Right lung (tissue), 5 donors: ENCODE measurements around the gene FAF1. TPM values are rescaled to one million over a fixed set of nuclear protein-coding genes. Genes with fewer than 3 reads are reported as not detected.
"Not testable (repeated sequence)": the region's sequence is repeated elsewhere in the genome, so short reads cannot be mapped to it uniquely, and the experiment has no call there.

Experiments used
- DNase-seq, 2 donors: peaks; one replicate each; pipeline ENCODE4 v3.0.0-alpha.2; 2013
- polyA plus RNA-seq, 5 donors: library from polyadenylated mRNA; unstranded; fragments of 120-200 nt; gene quantifications; one replicate each; pipeline versions ENCODE4 v1.2.1 to v1.2.3, GENCODE V29; 2013; ENCODE audit warnings: inconsistent platforms in 1 of 5, low replicate concordance in 1 of 5; ENCODE audit not compliant: insufficient read length in 5 of 5, insufficient read depth in 1 of 5

FAF1 gene
- polyA plus RNA-seq, 5 donors: 44.6 to 61.4 (median 58.8) TPM

DNA sequence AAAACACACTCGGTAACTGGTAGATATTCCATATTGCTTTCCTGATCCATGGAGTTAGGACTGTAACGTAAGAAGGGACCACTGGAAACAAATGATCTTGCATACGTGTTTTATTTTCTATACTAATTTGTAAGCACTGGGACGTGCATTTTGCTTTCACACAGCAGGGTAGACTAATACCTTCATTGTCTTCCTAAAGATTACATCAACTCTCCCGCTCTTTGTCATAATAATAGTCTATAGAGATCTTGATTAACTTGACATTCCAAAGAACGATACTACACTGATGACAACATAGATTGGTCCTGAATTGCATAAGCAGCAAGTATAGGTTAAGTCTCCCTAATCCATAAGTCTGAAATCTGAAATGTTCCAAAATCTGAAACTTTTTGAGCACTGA is 166.5 kb downstream of the FAF1 start:
- no peak for DNase-seq

DNA sequence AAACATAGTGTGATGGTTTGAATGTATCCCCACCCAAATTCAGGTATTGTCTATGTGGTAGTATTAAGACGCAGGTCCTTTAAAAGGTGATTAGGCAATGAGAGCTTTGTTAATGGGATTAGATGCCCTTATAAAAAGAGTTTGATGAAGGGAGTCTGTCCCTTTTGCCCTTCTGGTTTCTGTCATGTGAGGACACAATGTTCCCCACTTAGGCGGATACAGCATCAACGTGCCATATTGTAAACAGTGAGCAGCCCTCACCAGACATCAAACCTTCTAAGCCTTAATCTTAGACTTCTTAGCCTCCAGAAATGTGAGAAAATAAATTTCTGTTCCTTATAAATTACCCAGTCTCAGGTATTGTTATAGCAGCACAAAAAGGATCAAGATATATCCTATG is 172.8 kb downstream of the FAF1 start:
- DNase-seq: no peak

DNA sequence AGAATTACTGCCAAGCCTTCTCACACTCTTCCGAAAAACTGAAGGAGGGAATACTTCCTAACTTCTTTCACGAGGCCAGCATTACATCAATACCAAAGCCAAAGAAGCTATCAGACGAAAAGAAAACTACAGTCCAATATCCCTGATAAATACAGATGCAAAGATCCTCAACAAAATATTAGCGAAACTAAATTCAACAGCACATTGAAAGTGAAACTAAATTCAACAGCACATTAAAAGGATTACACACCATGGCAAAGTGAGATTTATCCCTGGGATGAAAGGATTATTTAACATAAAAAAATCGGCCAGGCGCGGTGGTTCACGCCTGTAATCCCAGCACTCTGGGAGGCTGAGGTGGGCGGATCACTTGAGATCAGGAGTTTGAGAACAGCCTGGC is 176.8 kb downstream of the FAF1 start:
- no peak for DNase-seq

DNA sequence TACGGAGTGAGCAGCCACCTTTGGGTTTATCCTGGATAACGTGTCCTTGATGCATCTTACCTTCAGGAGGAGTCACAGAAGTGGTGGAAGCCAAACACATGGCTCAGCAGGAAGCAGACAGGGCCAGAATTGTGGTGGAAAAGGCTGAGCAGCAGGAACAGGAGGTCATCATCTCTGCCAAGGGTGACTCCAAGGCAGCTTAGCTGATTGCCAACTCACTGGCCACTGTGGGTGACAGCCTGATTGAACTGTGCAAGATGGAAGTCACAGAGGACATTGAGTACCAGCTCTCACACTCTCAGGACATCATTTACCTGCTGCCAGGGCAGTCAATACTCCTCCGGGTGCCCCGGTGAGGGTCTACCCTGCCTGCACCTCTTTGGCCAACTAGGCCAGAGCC is 179.3 kb downstream of the FAF1 start:
- DNase-seq: no peak

DNA sequence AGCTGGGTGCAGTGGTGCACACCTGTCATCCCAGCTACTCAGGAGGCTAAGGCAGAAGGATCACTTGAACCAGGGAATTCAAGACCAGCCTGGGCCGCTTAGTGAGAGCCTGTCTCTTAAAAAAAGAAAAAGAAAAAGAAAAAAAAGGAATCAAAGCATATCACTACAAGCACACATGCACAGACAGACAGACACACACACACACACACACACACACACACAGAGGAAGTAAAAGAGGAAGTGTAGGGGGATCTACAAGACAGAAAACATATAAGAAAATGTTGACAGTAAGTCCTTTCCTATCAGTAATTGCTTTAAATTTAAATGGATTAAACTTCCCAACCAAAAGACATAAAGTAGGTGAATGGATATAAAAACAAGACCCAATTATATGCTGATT is 180.3 kb downstream of the FAF1 start:
- DNase-seq: no peak

DNA sequence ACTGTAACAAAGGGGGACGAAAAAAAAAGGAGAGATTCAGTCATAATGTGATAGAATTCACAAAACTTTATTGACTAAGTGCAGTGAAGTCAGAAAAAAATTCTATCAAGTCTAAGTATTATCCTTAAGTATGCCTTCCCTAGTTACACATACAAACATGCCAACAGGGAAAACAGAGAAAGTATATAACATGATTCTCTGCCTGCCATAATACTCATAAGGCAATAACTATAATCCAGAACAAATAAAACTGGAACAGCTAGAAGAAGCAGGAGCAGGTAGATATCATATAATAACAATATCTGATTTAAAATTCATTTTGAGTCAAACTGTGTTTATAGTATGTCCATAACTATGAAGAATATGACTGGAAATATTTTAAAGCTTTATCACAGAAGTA is 184.3 kb downstream of the FAF1 start:
- no peak for DNase-seq

DNA sequence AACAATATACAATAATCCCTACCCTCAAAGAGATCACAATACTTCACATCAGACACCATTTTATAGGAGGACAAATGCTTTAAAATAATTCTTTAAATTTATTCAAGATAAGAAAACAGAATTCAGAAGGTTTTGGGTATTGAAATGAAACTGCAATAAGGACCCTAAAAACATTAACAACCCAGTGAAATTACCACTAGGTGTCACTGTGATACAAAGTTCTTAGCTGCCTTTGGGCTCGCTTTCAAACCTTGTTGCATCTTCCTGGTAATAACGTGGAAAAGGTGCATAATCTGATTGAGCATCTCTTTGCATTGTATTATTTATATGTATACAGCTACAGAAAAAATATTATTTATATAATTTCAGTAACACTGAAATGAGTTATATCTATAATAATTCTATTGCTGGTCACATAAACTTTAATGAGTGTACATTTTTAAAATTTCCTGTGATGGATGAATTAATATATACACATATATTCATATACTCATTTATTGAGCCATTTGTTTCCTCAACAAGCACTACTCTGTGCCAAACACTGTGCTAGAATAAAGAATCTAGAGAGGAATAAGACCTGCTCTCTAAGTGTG is 185.2 kb downstream of the FAF1 start:
- peak; percentile 14 to 36 for DNase-seq

DNA sequence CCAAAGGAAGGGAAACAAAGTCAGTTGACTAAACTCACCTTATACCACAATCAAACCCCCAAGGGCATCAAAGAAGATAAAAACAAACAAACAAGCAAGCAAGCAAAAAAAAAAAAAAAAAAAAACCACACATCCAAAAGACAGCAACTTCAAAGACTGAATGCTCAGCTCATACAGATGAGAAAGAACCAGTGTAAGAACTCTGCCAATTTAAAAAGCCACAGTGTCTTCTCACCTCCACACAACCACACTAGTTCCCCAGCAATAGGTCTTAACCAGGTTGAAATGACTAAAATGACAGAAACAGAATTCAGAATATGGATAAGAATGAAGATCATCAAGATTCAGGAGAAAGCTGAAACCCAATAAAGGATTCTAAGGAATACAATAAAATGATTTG is 193.4 kb downstream of the FAF1 start:
- no peak for DNase-seq

DNA sequence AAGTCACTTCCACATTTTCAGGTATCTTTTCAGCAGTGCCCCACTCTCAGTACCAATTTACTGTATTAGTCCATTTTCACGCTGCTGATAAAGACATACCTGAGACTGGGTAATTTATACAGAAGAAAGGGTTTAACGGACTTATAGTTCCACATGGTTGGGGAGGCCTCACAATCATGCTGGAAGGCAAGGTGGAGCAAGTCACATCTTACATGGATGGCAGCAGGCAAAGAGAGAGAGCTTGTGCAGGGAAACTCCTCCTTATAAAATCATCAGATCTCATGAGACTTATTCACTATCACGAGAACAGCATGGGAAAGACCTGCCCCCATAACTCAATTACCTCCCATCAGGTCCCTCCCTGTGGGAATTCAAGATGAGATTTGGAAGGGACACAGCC is 203.5 kb downstream of the FAF1 start:
- DNase-seq: not testable (repeated sequence)

DNA sequence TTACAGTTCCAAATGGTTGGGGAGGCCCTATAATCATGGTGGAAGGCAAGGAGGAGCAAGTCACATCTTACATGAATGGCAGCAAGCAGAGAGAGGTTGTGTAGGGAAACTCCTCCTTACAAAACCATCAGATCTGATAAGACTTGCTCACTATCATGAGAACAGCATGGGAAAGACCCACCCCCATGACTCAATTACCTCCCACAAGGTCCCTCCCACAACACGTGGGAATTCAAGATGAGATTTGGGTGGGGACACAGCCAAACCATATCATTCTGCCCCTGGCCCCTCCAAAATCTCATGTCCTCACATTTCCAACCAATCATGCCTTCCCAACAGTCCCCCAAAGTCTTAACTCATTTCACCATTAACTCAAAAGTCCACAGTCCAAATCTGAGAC is 205.3 kb downstream of the FAF1 start:
- DNase-seq: not testable (repeated sequence)

DNA sequence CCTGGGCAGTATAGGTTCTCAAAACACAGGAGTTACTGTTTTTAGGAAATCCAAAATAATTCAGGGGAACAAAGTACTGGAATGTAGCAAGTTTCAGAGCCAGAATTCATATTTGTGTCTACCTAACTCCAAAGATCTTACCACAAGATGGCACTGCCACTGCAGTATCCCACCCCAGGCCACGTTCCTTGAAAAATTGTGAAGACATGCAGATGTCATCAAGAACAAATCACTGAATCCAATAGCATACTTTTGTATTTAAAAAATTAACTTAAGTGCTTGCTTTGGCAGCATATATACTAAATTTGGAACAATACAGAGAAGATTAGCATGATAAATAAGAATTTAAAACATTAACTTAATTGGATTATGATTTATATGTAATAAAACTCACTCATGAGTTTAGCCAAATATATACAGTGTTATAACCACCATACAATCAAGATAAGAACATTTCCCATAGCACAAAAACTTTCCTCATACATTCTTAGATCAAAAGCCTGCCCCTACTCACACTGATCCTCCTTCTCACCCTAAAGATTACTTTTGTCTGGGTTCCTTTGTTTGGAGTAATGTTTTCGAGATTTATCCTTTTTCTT is 209.9 kb downstream of the FAF1 start:
- DNase-seq: no peak

DNA sequence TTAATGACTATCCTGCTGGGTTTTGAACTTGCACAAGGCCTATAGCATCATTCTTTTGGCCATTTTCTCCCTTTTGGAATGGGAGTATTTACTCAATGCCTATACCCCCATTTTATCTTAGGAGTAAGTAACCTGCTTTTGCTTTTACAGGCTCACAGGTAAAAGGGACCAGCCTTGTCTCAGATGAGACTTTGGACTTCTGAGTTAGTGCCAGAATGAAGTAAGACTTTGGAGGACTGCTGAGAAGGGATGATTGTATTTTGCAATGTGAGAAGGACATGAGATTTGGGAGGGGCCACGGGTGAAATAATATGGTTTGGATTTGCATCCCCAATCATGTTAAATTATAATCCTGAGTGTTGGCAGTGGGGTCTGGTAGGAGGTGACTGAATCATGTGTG is 212.7 kb downstream of the FAF1 start:
- no peak for DNase-seq

DNA sequence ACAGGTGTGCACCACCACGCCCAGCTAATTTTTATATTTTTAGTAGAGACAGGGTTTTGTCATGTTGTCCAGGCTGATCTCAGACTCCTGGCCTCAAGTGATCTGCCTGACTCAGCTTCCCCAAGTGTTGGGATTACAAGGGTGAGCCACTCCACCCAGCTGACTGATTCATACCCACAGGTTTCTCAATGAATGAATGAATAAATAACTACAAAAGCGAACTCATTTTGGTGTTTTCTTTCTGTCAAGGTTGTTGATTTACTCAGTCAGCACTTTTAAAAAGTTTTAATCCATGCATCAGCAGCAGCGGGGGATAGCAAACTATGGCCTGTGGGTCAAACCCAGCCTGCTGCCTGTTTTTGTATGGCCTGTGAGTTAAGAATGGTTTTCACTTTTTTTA is 217.5 kb downstream of the FAF1 start:
- DNase-seq: no peak

DNA sequence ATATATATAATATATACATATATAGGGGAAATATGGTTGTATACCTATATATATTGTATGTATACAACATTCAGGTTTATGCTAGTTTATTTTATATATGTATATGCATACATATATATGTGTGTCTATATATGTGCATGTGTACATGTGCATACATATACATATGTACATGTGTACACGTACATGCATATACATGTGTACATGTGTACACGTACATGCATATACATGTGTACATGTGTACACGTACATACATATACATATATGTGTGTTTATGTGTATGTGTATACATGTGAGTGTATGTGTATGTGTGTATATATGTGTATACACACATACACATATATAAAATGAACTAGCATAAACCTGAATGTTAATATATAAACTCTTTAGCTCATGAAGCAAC is 220.9 kb downstream of the FAF1 start:
- DNase-seq: no peak

DNA sequence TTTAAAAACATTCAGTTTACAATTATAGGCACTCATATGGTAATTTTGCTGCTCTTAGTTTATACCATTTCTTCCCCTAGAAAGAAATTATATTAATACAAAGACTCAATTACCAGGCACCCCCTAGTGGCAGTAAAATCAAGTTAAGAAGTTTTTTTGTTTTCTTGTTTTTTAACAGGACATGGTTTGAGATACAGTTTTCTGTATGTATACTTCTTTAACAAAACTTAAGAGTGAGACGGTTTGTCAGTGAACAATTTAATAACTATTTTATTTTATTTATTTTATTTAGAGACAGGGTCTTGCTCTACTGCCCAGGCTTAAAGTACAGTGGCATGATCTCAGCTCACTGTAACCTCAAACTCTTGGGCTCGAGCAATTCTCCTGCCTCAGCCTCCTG is 224.6 kb downstream of the FAF1 start:
- DNase-seq: no peak

DNA sequence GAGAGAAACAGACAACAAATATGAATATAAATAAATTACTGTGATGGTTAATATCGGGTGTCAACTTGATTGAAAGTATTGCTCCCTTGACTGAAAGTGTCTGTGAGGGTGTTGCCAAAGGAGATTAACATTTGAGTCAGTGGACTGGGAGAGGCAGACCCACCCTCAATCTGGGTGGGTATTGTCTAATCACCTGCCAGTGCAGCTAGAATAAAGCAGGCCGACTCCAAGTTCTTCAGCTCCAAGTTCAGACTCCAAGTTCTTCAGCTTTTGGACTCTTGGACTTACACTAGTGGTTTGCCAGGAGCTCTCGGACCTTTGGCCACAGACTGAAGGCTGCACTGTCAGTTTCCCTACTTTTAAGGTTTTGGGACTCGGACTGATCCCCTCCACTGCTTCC is 232.5 kb downstream of the FAF1 start:
- DNase-seq: not testable (repeated sequence)

DNA sequence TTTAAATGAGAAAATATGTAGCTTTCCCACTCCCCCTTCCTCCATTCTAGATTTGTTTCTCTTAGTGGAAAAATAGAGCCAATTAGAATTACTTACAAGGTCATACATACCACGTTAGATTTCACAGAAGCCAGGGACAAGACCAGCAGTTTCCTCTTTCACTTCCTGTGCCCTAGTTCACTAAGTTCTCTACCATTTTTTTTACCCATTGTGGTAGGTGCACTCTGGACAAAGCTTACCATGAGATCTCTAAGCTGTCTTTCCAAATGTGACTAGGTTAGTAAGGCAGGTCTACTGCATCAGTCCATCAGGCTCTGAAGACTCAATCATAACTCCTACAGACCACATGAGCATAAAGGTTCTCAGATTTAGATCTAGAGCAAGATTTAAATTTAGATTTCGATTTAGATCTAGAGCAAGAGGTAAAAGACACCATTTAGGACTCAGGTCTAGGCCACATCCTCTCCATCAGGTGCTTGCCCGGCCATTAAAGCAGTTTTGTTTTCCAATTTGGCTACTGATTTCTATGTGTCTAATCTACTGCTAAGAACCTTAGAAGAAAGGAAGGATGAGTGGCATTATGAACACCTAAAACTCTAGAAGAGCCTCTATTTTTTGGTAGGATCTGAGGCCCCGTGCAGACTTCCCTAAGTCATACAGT is 235.3 kb downstream of the FAF1 start:
- no peak for DNase-seq

DNA sequence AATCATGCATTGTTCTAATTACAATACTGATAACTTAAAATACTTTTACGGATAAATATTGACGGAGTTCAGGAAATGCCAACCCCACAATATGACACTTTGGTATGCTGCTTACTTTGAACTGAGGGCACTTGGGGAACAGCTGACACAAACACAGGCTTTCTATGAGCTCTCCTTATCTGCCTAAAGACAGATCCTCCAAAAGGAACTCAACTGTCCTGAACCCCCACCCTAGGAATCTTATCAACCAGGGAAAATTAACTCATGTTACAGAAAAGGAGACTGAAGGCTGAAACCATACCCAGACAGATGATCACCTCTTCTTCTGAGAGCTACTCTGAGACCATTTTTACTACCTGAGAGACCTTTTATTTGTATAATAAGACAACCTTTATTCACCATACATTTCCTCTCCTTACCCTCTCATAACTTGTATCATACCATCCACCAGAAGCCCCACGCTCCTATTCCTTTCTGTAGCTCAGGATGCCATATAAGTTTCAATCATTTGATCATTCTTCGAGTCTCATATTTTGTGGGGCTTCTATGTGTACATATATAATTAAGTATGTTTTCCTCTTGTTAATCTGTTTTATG is 239.5 kb downstream of the FAF1 start:
- no peak for DNase-seq

DNA sequence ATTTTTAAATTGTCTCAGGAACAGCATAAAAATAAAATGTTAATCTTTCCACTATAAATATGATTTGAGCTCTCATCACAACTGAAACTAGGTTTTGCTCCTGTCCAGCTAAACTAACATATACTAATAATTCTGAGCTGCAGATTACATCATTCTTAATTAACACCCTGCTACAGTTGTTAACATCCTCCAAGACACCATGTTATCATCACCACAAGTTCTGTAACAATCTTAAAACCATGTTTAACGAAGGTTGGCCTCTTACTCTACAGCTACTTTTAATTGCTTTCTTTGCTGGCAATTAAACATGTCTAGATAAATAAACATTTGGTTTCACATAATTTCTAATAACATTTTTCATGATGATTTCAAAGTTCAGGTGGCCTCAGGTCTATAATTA is 240.9 kb downstream of the FAF1 start:
- DNase-seq: no peak

DNA sequence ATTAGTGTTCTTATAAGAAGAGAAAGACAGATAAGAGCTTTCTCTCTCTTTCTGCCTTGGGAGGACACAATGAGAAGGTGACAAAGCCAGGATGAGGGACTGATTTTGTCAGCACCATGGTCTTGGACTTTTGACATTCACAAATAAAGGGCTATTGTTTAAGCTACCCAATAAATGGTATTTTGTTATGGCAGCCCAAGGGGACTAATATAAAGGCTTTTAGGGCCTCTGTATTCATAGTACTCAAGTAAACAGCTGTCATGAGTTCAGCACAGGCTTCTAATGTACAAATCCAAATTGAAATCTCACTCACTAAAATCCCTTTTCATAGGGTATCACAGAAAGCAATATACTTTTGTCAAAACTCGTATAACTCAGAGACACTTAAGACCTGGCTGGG is 242.7 kb downstream of the FAF1 start:
- no peak for DNase-seq

DNA sequence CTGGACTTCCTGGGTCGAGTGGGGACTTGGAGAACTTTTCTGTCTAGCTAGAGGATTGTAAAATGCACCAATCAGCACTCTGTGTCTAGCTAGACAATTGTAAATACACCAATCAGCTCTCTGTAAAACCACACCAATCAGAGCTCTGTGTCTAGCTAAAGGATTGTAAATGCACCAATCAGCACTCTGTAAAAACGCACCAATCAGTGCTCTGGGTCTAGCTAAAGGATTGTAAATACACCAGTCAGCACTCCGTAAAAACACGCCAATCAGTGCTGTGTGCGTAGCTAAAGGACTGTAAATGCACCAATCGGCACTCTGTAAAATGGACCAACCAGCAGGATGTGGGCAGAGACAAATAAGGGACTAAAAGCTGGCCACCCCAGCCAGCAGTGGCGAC is 243.6 kb downstream of the FAF1 start:
- not testable (repeated sequence) for DNase-seq

DNA sequence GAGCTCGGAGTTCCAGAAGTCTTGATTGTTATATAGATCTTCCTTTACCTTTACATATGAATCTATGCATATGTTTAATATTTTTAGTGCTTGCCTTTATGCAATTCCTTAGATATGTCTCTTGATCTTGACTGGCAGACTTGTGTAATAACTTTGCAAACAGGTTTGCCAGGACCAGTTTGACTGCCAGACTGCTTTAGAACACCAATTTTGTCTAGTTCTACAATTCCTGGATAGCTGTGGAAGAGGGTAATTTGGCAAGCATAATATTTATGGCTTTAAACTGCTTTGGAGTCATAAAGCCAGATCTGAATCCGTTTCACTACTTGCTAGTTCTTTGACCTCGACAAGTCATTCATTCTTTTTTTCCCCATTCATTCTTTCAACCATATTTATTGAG is 250.0 kb downstream of the FAF1 start:
- DNase-seq: peak; percentile 7 to 11

DNA sequence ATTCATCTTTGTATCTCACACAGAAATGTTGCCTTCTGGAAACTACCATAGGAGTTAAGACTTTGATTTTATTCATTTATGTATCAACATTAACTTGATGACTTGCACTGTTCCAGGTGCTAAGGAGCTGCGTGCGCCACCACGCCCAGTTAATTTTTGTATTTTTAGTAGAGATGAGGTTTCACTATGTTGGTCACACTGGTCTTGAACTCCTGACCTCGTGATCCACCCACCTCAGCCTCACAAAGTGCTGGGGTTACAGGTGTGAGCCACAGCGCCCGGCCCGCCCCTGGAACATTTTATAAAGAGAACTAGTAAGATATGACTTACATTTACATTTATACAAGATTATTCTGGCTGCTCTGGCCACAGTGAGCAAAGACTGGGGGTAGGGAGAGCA is 252.2 kb downstream of the FAF1 start:
- no peak for DNase-seq
